ENCODE data around the gene ALG14. TPM values are rescaled to one million over a fixed set of nuclear protein-coding genes. Genes with fewer than 3 reads are reported as not detected.
A peak's percentile ranks its signal among the peaks of the same experiment; 100 is the strongest.

The ALG14 gene
- total and polyA plus RNA-seq, 2 donors (not counting 1 experiment from before 2014, with no cell fraction given) = 3.5 to 3.8 TPM

DNA sequence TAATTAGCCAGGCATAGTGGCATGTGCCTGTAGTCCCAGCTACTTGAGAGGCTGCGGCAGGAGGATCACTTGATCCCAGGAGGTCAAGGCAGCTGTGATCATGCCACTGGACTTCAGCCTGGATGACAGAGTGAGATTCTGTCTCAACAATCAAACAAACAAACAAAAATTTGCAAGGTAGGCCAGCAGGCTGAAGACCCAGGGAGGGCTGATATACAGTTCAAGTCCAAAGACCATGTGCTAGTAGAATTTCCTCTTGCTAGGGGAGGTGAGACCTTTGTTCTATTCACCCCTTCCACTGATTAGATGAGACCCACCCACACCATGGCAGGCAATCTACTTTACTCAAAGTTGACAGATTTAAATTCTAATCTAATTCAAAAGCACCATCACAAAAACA is 114.7 kb downstream of the ALG14 start:
- no peak for DNase-seq (ENCODE audit: low read depth in 2 of 2)
- no peak overlapping the region for H2AFZ ChIP-seq (ENCODE audit: low read length)
- H3K4me2 ChIP-seq (ENCODE audit: extremely low read depth, insufficient read depth, low read length) = no peak overlapping the region
- peaks cover 2% of the 10 kb centered on the region for H3K4me1 ChIP-seq (ENCODE audit: control insufficient read depth, extremely low read depth, insufficient read depth, low read length)
- no peaks in the 10 kb centered on the region for H3K27me3 ChIP-seq (ENCODE audit: control insufficient read depth, insufficient read depth, low read length)
- no peaks in the 10 kb centered on the region for H3K36me3 ChIP-seq (ENCODE audit: control insufficient read depth, insufficient read depth, low read length)
- no peak overlapping the region for H3K27ac ChIP-seq (ENCODE audit: insufficient read depth, low read length)
- TF ChIP-seq EZH2 (IDR thresholded peaks at IDR 0.05; ENCODE audit: low read length, missing control alignments) (no peak), CTCF (conservative IDR thresholded peaks at IDR 0.05 in 1 of 2, IDR thresholded peaks at IDR 0.05 in 1 of 2; ENCODE audit: low read depth in 1 of 2, low read length in 2 of 2) (no peak)
- no peaks in the 10 kb centered on the region for H4K20me1 ChIP-seq (ENCODE audit: control insufficient read depth, extremely low read depth, insufficient read depth, low read length)
- H3K4me3 ChIP-seq (replicated peaks in 1 of 4; ENCODE audit: control extremely low read depth in 1 of 4, insufficient read depth in 1 of 4, low read depth in 3 of 4, low read length in 4 of 4) = no peak overlapping the region
- H3K9me3 ChIP-seq (ENCODE audit: control insufficient read depth, insufficient read depth, low read depth, low read length) = no peaks in the 10 kb centered on the region
- H3K79me2 ChIP-seq (ENCODE audit: control insufficient read depth, insufficient read depth, low read length) = no peaks in the 10 kb centered on the region
- no peak overlapping the region for H3K9ac ChIP-seq (ENCODE audit: insufficient read depth, low read length)

GRCh38 chr1:94955767-94956632 is 116.8 kb downstream of the ALG14 start:
- peak; percentile 27 to 48 for DNase-seq (ENCODE audit: low read depth in 2 of 2)
- Histone ChIP-seq H3K27ac (ENCODE audit: insufficient read depth, low read length) (no peak overlapping the region), H3K36me3 (ENCODE audit: control insufficient read depth, insufficient read depth, low read length) (no peaks in the 10 kb centered on the region), H3K79me2 (ENCODE audit: control insufficient read depth, insufficient read depth, low read length) (no peaks in the 10 kb centered on the region), H3K4me1 (ENCODE audit: control insufficient read depth, extremely low read depth, insufficient read depth, low read length) (peaks cover 2% of the 10 kb centered on the region), H3K9ac (ENCODE audit: insufficient read depth, low read length) (no peak overlapping the region), H2AFZ (ENCODE audit: low read length) (no peak overlapping the region), H4K20me1 (ENCODE audit: control insufficient read depth, extremely low read depth, insufficient read depth, low read length) (no peaks in the 10 kb centered on the region), H3K9me3 (ENCODE audit: control insufficient read depth, insufficient read depth, low read depth, low read length) (no peaks in the 10 kb centered on the region), H3K27me3 (ENCODE audit: control insufficient read depth, insufficient read depth, low read length) (no peaks in the 10 kb centered on the region), H3K4me2 (ENCODE audit: extremely low read depth, insufficient read depth, low read length) (no peak overlapping the region), H3K4me3 (replicated peaks in 1 of 4; ENCODE audit: control extremely low read depth in 1 of 4, insufficient read depth in 1 of 4, low read depth in 3 of 4, low read length in 4 of 4) (no peak overlapping the region)
- TF ChIP-seq CTCF (conservative IDR thresholded peaks at IDR 0.05 in 1 of 2, IDR thresholded peaks at IDR 0.05 in 1 of 2; ENCODE audit: low read depth in 1 of 2, low read length in 2 of 2) = no peak
- no peak for TF ChIP-seq EZH2 (IDR thresholded peaks at IDR 0.05; ENCODE audit: low read length, missing control alignments)

DNA sequence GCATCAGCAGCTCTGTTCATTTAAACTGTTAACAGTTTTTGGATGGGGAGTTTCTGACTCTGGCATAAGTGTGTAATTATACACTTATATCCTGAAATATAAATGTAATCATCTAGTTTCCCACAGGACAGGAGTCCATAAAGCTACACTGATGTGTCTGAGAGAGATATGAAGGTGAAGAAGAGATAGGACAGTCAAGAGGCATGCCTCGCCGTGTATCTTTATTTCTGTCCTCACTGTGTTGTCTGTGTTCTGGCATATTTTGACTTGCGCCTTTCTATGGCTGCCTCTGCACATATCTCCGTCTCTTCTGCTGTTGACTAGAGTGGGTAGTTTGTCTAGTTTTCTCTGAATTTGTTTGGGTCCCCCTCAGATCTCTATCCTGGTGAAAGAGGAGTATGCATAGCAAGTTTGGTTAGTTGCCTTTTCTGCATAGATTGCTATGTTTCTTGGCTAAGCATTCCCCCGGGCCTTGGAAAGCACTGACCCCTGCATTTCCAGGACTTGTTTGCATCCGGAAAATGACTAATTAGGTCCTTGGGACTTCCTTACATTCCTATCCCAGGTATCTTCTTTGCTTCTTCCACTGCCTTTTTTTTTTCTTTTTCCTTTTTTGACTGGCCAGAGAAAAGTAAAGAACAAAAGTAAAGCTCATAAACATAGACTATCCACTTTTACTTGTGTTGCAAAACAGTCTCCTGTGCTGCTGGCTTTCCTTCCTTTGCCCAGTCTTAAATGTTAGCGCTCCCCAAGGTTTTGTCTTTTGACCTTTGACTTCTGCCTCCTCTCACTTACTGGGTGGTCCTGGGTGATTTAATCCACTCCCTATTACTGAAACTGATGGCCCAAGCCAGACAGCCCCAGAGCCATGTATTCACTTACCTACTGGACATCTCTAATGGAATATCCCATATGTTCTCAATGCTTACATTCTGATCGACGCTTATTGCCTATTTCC is 118.2 kb downstream of the ALG14 start:
- H3K9ac ChIP-seq (ENCODE audit: insufficient read depth, low read length) = no peak overlapping the region
- H3K4me2 ChIP-seq (ENCODE audit: extremely low read depth, insufficient read depth, low read length) = no peak overlapping the region
- H3K4me3 ChIP-seq (replicated peaks in 1 of 4; ENCODE audit: control extremely low read depth in 1 of 4, insufficient read depth in 1 of 4, low read depth in 3 of 4, low read length in 4 of 4) = no peak overlapping the region
- DNase-seq (ENCODE audit: low read depth in 2 of 2) = peak in 1 of 2 donors; percentile 42
- no peaks in the 10 kb centered on the region for H3K9me3 ChIP-seq (ENCODE audit: control insufficient read depth, insufficient read depth, low read depth, low read length)
- no peaks in the 10 kb centered on the region for H4K20me1 ChIP-seq (ENCODE audit: control insufficient read depth, extremely low read depth, insufficient read depth, low read length)
- no peaks in the 10 kb centered on the region for H3K79me2 ChIP-seq (ENCODE audit: control insufficient read depth, insufficient read depth, low read length)
- H3K27me3 ChIP-seq (ENCODE audit: control insufficient read depth, insufficient read depth, low read length) = no peaks in the 10 kb centered on the region
- H3K36me3 ChIP-seq (ENCODE audit: control insufficient read depth, insufficient read depth, low read length) = no peaks in the 10 kb centered on the region
- TF ChIP-seq CTCF (conservative IDR thresholded peaks at IDR 0.05 in 1 of 2, IDR thresholded peaks at IDR 0.05 in 1 of 2; ENCODE audit: low read depth in 1 of 2, low read length in 2 of 2) (no peak), EZH2 (IDR thresholded peaks at IDR 0.05; ENCODE audit: low read length, missing control alignments) (no peak)
- H2AFZ ChIP-seq (ENCODE audit: low read length) = no peak overlapping the region
- no peak overlapping the region for H3K27ac ChIP-seq (ENCODE audit: insufficient read depth, low read length)
- H3K4me1 ChIP-seq (ENCODE audit: control insufficient read depth, extremely low read depth, insufficient read depth, low read length) = peaks cover 7% of the 10 kb centered on the region
